GM12878 (cell line): ENCODE results near the gene TMEM91. TPM values are rescaled to one million over a fixed set of nuclear protein-coding genes. Genes with fewer than 3 reads are reported as not detected.

Experiments used
- ATAC-seq: fragments of 200-7000 bp; cut with Tn5 transposase; 3 replicates; pipeline ENCODE4 v1.9.1; 2020; ENCODE audit warnings: mild to moderate bottlenecking, moderate library complexity
- BruUV-seq: library from RNA; stranded (reverse); fragments of 400-500 nt; replicated peaks from 2 replicates; lab custom pipeline; 2021; lab: Mats Ljungman, UMichigan
- CTCF ChIA-PET: fragments of 300-600 bp; sonication (Branson Sonifier 250); formaldehyde crosslinking; extraction: SDS; loops from one replicate; lab custom pipeline; 2021; ENCODE audit warnings: inconsistent platforms; lab: Yijun Ruan, JAX
- POLR2A ChIA-PET: fragments of 350-600 bp; formaldehyde crosslinking; extraction: SDS; loops from one replicate; lab custom pipeline; 2021; ENCODE audit warnings: inconsistent platforms; lab: Charles Lee
- RAD21 ChIA-PET: fragments of 300-600 bp; sonication (Branson Sonifier 250); formaldehyde crosslinking; loops from one replicate; lab custom pipeline; 2023; ENCODE audit warnings: antibody characterized with exemption; ENCODE audit not compliant: unreplicated experiment; lab: Charles Lee
- SMC1A ChIA-PET: fragments of 300-600 bp; sonication (Branson Sonifier 250); formaldehyde crosslinking; loops from one replicate; lab custom pipeline; 2023; ENCODE audit not compliant: unreplicated experiment, uncharacterized antibody; lab: Charles Lee
- DNase-seq: peaks from one replicate; pipeline ENCODE4 v3.0.0-alpha.2; 2011; ENCODE audit warnings: low read depth, low spot score
- FAIRE-seq: peaks from 3 replicates; lab custom pipeline; 2011; peaks lifted over from hg19 to GRCh38; lab: Jason Lieb, UNC
- H2AFZ ChIP-seq: 2 replicates; pipeline ENCODE4 v1.6.0; 2011; ENCODE audit warnings: low read depth, low read length, control low read depth; ENCODE audit not compliant: control insufficient read depth
- H3K27ac ChIP-seq: 2 replicates; pipeline ENCODE4 v1.5.1; 2011; ENCODE audit warnings: control low read depth; ENCODE audit not compliant: control insufficient read depth, insufficient read depth
- H3K27me3 ChIP-seq, 2 experiments: replicated peaks in 1 of 2; 2 replicates each; pipeline versions ENCODE4 v1.6.0 to v1.6.1; 2011; ENCODE audit warnings: low read length in 1 of 2; ENCODE audit not compliant: control insufficient read depth in 2 of 2, insufficient read depth in 2 of 2
- H3K36me3 ChIP-seq, 2 experiments: 2 replicates each; pipeline ENCODE4 v1.5.1; 2011; ENCODE audit warnings: low read length in 1 of 2; ENCODE audit not compliant: control insufficient read depth in 2 of 2, insufficient read depth in 2 of 2
- H3K4me1 ChIP-seq: 2 replicates; pipeline ENCODE4 v1.6.1; 2011; ENCODE audit warnings: mild to moderate bottlenecking, low read length, moderate library complexity, mixed read lengths; ENCODE audit not compliant: control insufficient read depth, insufficient read depth
- H3K4me2 ChIP-seq: 2 replicates; pipeline ENCODE4 v1.6.0; 2011; ENCODE audit warnings: control low read depth; ENCODE audit not compliant: control insufficient read depth, insufficient read depth
- H3K4me3 ChIP-seq: fragments of 200-600 bp; sonication (generic); 2 replicates; pipeline ENCODE4 v1.5.1; 2016
- H3K79me2 ChIP-seq: 2 replicates; pipeline ENCODE4 v1.6.0; 2011; ENCODE audit warnings: low read length; ENCODE audit not compliant: control insufficient read depth, insufficient read depth
- H3K9ac ChIP-seq: 2 replicates; pipeline ENCODE4 v1.8.0; 2011; ENCODE audit warnings: low read length, control low read depth, mixed read lengths; ENCODE audit not compliant: control insufficient read depth, insufficient read depth
- H3K9me3 ChIP-seq: replicated peaks from 3 replicates; pipeline ENCODE4 v1.5.1; 2011; ENCODE audit warnings: mild to moderate bottlenecking, low read length; ENCODE audit not compliant: control insufficient read depth, insufficient read depth
- H4K20me1 ChIP-seq: 2 replicates; pipeline ENCODE4 v1.6.0; 2011; ENCODE audit not compliant: control insufficient read depth, insufficient read depth
- CBX5 ChIP-seq: sonication (generic); IDR thresholded peaks from 2 replicates; pipeline ENCODE4 v1.6.1; 2016; ENCODE audit warnings: low read depth, moderate library complexity, mild to moderate bottlenecking, inconsistent platforms
- CEBPB ChIP-seq, 2 experiments: fragments of 150-350 bp in 1 of 2; IDR thresholded peaks; 2 replicates each; pipeline ENCODE4 v1.6.1; 2012 to 2014; ENCODE audit warnings: low read depth in 2 of 2, low read length in 2 of 2, borderline replicate concordance in 1 of 2, inconsistent platforms in 1 of 2
- CHD4 ChIP-seq: fragments of 200-600 bp; sonication (generic); IDR thresholded peaks from 2 replicates; pipeline ENCODE4 v1.6.1; 2016; ENCODE audit warnings: mild to moderate bottlenecking
- ESRRA ChIP-seq: IDR thresholded peaks from 2 replicates; pipeline ENCODE4 v1.6.1; 2012; ENCODE audit warnings: mild to moderate bottlenecking, low read length, improper control_type of control experiment
- GABPA ChIP-seq: IDR thresholded peaks from 2 replicates; pipeline ENCODE4 v1.6.1; 2014; ENCODE audit warnings: antibody characterized with exemption, low read depth, mild to moderate bottlenecking, inconsistent platforms
- IRF4 ChIP-seq: IDR thresholded peaks from 2 replicates; pipeline ENCODE4 v1.6.1; 2011; ENCODE audit warnings: low read depth, low read length
- NR2C1 ChIP-seq: fragments of 450-650 bp; IDR thresholded peaks from 2 replicates; pipeline ENCODE4 v1.6.1; 2017; ENCODE audit warnings: antibody characterized with exemption, mild to moderate bottlenecking, moderate library complexity
- NRF1 ChIP-seq: conservative IDR thresholded peaks from 2 replicates; pipeline ENCODE4 v1.6.1; 2011; ENCODE audit warnings: mild to moderate bottlenecking, low read depth, low read length, improper control_type of control experiment
- SKIL ChIP-seq: fragments of 450-650 bp; IDR thresholded peaks from 2 replicates; pipeline ENCODE4 v1.6.1; 2017; ENCODE audit warnings: mild to moderate bottlenecking, low read depth, inconsistent platforms; ENCODE audit not compliant: poor library complexity, severe bottlenecking
- SREBF1 ChIP-seq: IDR thresholded peaks from 2 replicates; pipeline ENCODE4 v1.6.1; 2012; ENCODE audit warnings: mild to moderate bottlenecking, low read length
- TBL1XR1 ChIP-seq: IDR thresholded peaks from 2 replicates; pipeline ENCODE4 v1.6.1; 2012; ENCODE audit warnings: low read depth, low read length, improper control_type of control experiment
- TCF12 ChIP-seq: IDR thresholded peaks from 2 replicates; pipeline ENCODE4 v1.6.1; 2011; ENCODE audit warnings: low read depth, mild to moderate bottlenecking, low read length
- ZBTB40 ChIP-seq: fragments of 450-650 bp; IDR thresholded peaks from 2 replicates; pipeline ENCODE4 v1.6.1; 2016; ENCODE audit warnings: mild to moderate bottlenecking, moderate library complexity, borderline replicate concordance
- ZNF592 ChIP-seq: fragments of 450-650 bp; IDR thresholded peaks from 2 replicates; pipeline ENCODE4 v1.6.1; 2017; ENCODE audit warnings: mild to moderate bottlenecking, moderate library complexity
- WGBS: methylation state at CpG from one replicate; pipeline ENCODE4 v1.1.6; 2016; ENCODE audit warnings: low lambda C conversion rate; ENCODE audit not compliant: insufficient replicate concordance, insufficient coverage; ENCODE audit errors: missing lambda C conversion rate; 5-methylcytosine and 5-hydroxymethylcytosine counted together
- in situ Hi-C: fragments of 300-500 bp; cut with MboI; formaldehyde crosslinking; loops from 9 replicates; pipeline ENCODE4 v1.14.3; 2018; ENCODE audit warnings: mixed read lengths
- intact Hi-C: fragments of 100-400 bp; cut with micrococcal nuclease; formaldehyde crosslinking; loops from one replicate; pipeline ENCODE4 v1.14.2; 2022; ENCODE audit not compliant: unreplicated experiment
- polyA plus RNA-seq, 11 experiments: library from polyadenylated mRNA; depleted of rRNA in 4 of 11; unstranded in 6 of 11; stranded (reverse) in 5 of 11; fragments of >200 nt; fragmentation: Nextera tagmentation in 4 of 11; fragmentation: Illumina TruSeq in 1 of 11; extraction: Ambion mirVana in 4 of 11; extraction: Trizol in 1 of 11; gene quantifications; 1 replicate in 1 of 11; 2 replicates in 10 of 11; pipeline versions ENCODE4 v1.2.1 to v1.2.3, GENCODE V29; 2011 to 2016; ENCODE audit warnings: inconsistent platforms in 2 of 11, missing spikeins in 2 of 11, low read depth in 1 of 11
- total RNA-seq, 4 experiments: library from RNA; depleted of rRNA in 3 of 4; stranded (reverse); fragments of >200 nt in 3 of 4; fragmentation: Illumina TruSeq in 1 of 4; extraction: Trizol in 1 of 4; gene quantifications; 2 replicates each; pipeline versions ENCODE4 v1.2.1 to v1.2.3, GENCODE V29; 2013 to 2021

The TMEM91 gene
- total and polyA plus RNA-seq, 10 of the 15 experiments (the other 5 are each of a cell fraction or from before 2014, with no cell fraction given): 1.5 to 5.5 (median 2.7) TPM

GRCh38 chr19:41426116-41426841 lies 49.9 kb downstream of the TMEM91 start:
- SMC1A ChIA-PET: no interaction called here
- POLR2A ChIA-PET: no interaction called here
- BruUV-seq: no TSS peak
- ATAC-seq (no peak), DNase-seq (no peak), FAIRE-seq (no peak)
- no peaks in the 10 kb centered on the region for H3K9me3 ChIP-seq
- WGBS: 97% methylated on average over 35 of the region's 36 CpGs
- H3K9ac ChIP-seq: no peak overlapping the region
- peak overlapping the region; percentile 31; the same call in 1 of the 2 replicates for H3K4me2 ChIP-seq
- no peak overlapping the region for H3K27ac ChIP-seq
- in situ Hi-C loops: no loop called here
- H3K36me3 ChIP-seq: peaks cover 4 to 13% of the 10 kb centered on the region in 2 experiments
- no peaks in the 10 kb centered on the region; the same call in 1 of the 2 replicates for H4K20me1 ChIP-seq
- no peak overlapping the region for H2AFZ ChIP-seq
- H3K4me3 ChIP-seq: no peak overlapping the region
- intact Hi-C loops: no loop called here
- RAD21 ChIA-PET: no interaction called here
- peaks cover 9% of the 10 kb centered on the region for H3K4me1 ChIP-seq
- no peaks in the 10 kb centered on the region; the same call in 1 of the 2 replicates for H3K79me2 ChIP-seq
- H3K27me3 ChIP-seq: no peaks in the 10 kb centered on the region
- CTCF ChIA-PET: interaction anchor here (1.0 kb wide), 1 partner anchor 22 kb away, joined by 3 read pairs; no protein-coding TSS in a partner anchor
- no peak for TF ChIP-seq GABPA
- no peak for TF ChIP-seq TCF12
- TF ChIP-seq CEBPB (IDR thresholded peaks at IDR 0.05; ENCODE audit: borderline replicate concordance in 1 of 2, low read depth in 2 of 2, low read length in 2 of 2): no peak
- TF ChIP-seq ZBTB40: no peak
- TF ChIP-seq IRF4: no peak
- TF ChIP-seq CHD4: no peak
- no peak for TF ChIP-seq ZNF592
- no peak for TF ChIP-seq SKIL
- no peak for TF ChIP-seq ESRRA
- TF ChIP-seq SREBF1: no peak
- TF ChIP-seq NR2C1: no peak
- TF ChIP-seq CBX5: no peak
- TF ChIP-seq NRF1: no peak
- TF ChIP-seq TBL1XR1: no peak
